CD8-positive, alpha-beta memory T cell (primary cell): ENCODE measurements around the gene RSPRY1. TPM values are rescaled to one million over a fixed set of nuclear protein-coding genes. Genes with fewer than 3 reads are reported as not detected.

ENCODE experiments used
- CTCF ChIA-PET: fragments of 350-600 bp; sonication (Branson Sonifier 250); formaldehyde crosslinking; loops from one replicate; lab custom pipeline; 2021; ENCODE audit warnings: antibody characterized with exemption; lab: Charles Lee
- POLR2A ChIA-PET: fragments of 350-600 bp; sonication (Branson Sonifier 250); formaldehyde crosslinking; loops from one replicate; lab custom pipeline; 2021; ENCODE audit warnings: antibody characterized with exemption; lab: Charles Lee
- DNase-seq, 5 donors: peaks; one replicate each; pipeline versions ENCODE4 v3.0.0 to v3.0.0-alpha.2; 2020 to 2022; ENCODE audit warnings: mixed read lengths in 1 of 5
- H3K27ac ChIP-seq: one replicate; pipeline ENCODE4 v1.7.0; 2013; ENCODE audit warnings: low read depth, mild to moderate bottlenecking, low read length, moderate library complexity
- H3K27me3 ChIP-seq: 2 replicates; pipeline ENCODE4 v1.7.0; 2013; ENCODE audit warnings: low read length, mild to moderate bottlenecking; ENCODE audit not compliant: insufficient read depth, poor library complexity, severe bottlenecking
- H3K36me3 ChIP-seq: 2 replicates; pipeline ENCODE4 v1.7.0; 2013; ENCODE audit warnings: mild to moderate bottlenecking, low read length, moderate library complexity; ENCODE audit not compliant: insufficient read depth
- H3K4me1 ChIP-seq: 2 replicates; pipeline ENCODE4 v1.7.0; 2013; ENCODE audit warnings: mild to moderate bottlenecking, low read length, moderate library complexity; ENCODE audit not compliant: insufficient read depth
- H3K4me3 ChIP-seq: 2 replicates; pipeline ENCODE4 v1.7.0; 2013; ENCODE audit warnings: mild to moderate bottlenecking, low read length
- H3K9me3 ChIP-seq: 2 replicates; pipeline ENCODE4 v1.7.0; 2013; ENCODE audit warnings: mild to moderate bottlenecking, low read length
- H3K27ac Mint-ChIP-seq, 8 donors: one replicate each; pipeline ENCODE4 v1.8.0; 2020 to 2021; ENCODE audit warnings: mixed read lengths in 8 of 8, mild to moderate bottlenecking in 6 of 8, inconsistent platforms in 3 of 8, moderate library complexity in 3 of 8
- H3K27me3 Mint-ChIP-seq, 2 donors: one replicate each; pipeline ENCODE4 v1.8.0; 2020 to 2021; ENCODE audit warnings: mixed read lengths in 2 of 2, mild to moderate bottlenecking in 1 of 2, moderate library complexity in 1 of 2
- H3K36me3 Mint-ChIP-seq, 3 donors: one replicate each; pipeline ENCODE4 v1.8.0; 2020 to 2021; ENCODE audit warnings: mixed read lengths in 3 of 3, inconsistent platforms in 1 of 3, mild to moderate bottlenecking in 1 of 3
- H3K4me1 Mint-ChIP-seq, 3 donors: one replicate each; pipeline ENCODE4 v1.8.0; 2020 to 2021; ENCODE audit warnings: mixed read lengths in 3 of 3, inconsistent platforms in 1 of 3, mild to moderate bottlenecking in 1 of 3
- H3K4me3 Mint-ChIP-seq, 7 donors: one replicate each; pipeline ENCODE4 v1.8.0; 2020 to 2021; ENCODE audit warnings: mixed read lengths in 7 of 7, mild to moderate bottlenecking in 6 of 7, moderate library complexity in 4 of 7, inconsistent platforms in 2 of 7
- H3K9me3 Mint-ChIP-seq, 5 donors: one replicate each; pipeline ENCODE4 v1.8.0; 2020 to 2022; ENCODE audit warnings: mixed read lengths in 5 of 5, mild to moderate bottlenecking in 3 of 5, moderate library complexity in 2 of 5, inconsistent platforms in 1 of 5
- polyA plus RNA-seq: library from polyadenylated mRNA; unstranded; fragments of 300-500 nt; fragmentation: Illumina TruSeq; gene quantifications from one replicate; pipeline ENCODE4 v1.2.3, GENCODE V29; 2021
- total RNA-seq, 2 experiments: library from RNA; stranded (reverse); gene quantifications; one replicate each; pipeline ENCODE4 v1.2.3, GENCODE V29; 2021

The RSPRY1 gene
- total and polyA plus RNA-seq, 3 experiments from 2014 or later = 33.3 to 41.0 (median 36.6) TPM

DNA sequence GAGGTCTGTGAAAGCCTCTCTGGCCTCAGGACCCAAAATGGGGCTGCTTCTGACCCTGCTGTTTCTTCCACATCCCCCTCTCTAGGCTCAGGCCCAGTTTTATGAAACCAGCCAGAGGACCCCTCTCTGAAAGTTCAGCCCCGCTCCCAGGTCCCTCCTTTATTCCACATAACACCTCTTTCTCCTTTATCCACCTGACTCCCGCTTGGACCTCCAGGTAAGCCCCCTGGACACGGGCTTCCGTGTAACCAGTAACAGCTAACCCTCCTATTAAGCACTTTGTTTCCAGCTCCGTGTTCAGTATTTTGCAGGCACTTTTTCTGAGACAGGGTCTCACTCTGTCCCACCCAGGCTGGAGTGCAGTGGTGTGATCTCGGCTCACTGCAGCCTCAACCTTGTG is 37.6 kb upstream of the RSPRY1 start:
- peaks cover 13% of the 10 kb centered on the region for H3K4me1 ChIP-seq

DNA sequence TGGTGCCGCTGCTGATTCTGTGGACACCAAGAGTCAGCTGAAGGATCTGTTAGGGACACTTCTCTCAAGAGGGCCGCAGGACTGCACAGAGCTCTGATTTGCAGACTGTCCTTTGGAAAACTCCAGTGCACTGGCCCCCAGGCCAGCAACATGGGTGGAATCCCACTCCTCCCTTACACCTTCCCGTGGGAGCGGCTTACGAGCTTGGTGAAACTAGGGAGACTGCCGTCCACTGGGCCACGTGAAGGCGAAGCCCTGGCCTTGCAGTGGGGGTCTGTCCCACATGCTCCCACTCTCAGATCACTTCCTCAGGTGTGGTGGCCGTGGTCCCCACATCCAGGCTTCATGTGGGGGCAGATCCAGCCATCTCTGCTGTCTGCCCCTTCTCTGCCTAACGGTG is 36.7 kb upstream of the RSPRY1 start:
- ChIA-PET CTCF (no interaction called here), POLR2A (no interaction called here)
- peak overlapping the region in 2 of 8 donors; percentile 23 to 50 for H3K27ac Mint-ChIP-seq

More for the DNA sequence above, 37.6 kb upstream of the RSPRY1 start:
- no peaks in the 10 kb centered on the region for H3K27me3 Mint-ChIP-seq
- no peak for DNase-seq
- H3K9me3 Mint-ChIP-seq = no peaks in the 10 kb centered on the region
- no peak overlapping the region for H3K4me3 Mint-ChIP-seq
- no peak overlapping the region for H3K27ac ChIP-seq
- H3K27ac Mint-ChIP-seq = peak overlapping the region in 6 of 8 donors; percentile 23 to 94 (median 66)
- no peak overlapping the region for H3K4me3 ChIP-seq
- no peaks in the 10 kb centered on the region for H3K27me3 ChIP-seq
- H3K36me3 ChIP-seq = peaks cover 7% of the 10 kb centered on the region
- no peaks in the 10 kb centered on the region for H3K9me3 ChIP-seq
- peaks cover 4 to 54% (median 7%) of the 10 kb centered on the region in 3 donors for H3K36me3 Mint-ChIP-seq
- peaks cover 0 to 15% (median 12%) of the 10 kb centered on the region in 3 donors for H3K4me1 Mint-ChIP-seq
- ChIA-PET CTCF (no interaction called here), POLR2A (no interaction called here)

GRCh38 chr16:57150682-57151330 is 35.3 kb upstream of the RSPRY1 start:
- peaks cover 9 to 71% (median 13%) of the 10 kb centered on the region in 3 donors for H3K36me3 Mint-ChIP-seq
- no peak for DNase-seq
- H3K27ac Mint-ChIP-seq = peak overlapping the region in 6 of 8 donors; percentile 46 to 89 (median 60)

More for the DNA sequence above, 36.7 kb upstream of the RSPRY1 start:
- Mint-ChIP-seq H3K9me3 (no peaks in the 10 kb centered on the region), H3K36me3 (peaks cover 9 to 63% (median 13%) of the 10 kb centered on the region in 3 donors), H3K27me3 (no peaks in the 10 kb centered on the region), H3K4me3 (no peak overlapping the region), H3K4me1 (peaks cover 0 to 15% (median 12%) of the 10 kb centered on the region in 3 donors)
- no peaks in the 10 kb centered on the region for H3K27me3 ChIP-seq
- peaks cover 16% of the 10 kb centered on the region for H3K36me3 ChIP-seq
- H3K9me3 ChIP-seq = no peaks in the 10 kb centered on the region
- no peak overlapping the region for H3K27ac ChIP-seq
- H3K4me1 ChIP-seq = peaks cover 4% of the 10 kb centered on the region
- H3K4me3 ChIP-seq = no peak overlapping the region
- DNase-seq = no peak

DNA sequence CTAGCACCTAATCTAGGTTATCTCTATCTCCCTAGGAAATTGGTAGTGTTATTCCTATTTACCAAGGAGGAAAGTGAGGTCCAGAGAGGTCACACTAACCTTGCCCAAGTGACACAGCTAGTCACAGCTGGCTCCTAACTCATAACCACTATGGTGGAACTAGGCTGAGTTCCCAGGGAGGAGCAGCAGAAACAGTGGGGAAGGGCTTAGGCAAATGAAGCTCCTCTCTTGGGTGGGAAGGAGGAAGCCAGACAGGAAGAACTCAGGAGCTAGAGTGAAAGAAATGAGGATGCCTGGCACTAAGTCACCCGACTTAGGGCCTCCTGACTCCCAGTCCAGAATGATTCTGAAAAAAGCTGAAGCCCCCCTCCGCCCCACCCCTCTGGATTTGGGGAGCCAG is 34.8 kb upstream of the RSPRY1 start:
- DNase-seq = no peak
- no peaks in the 10 kb centered on the region for H3K27me3 ChIP-seq
- no peak overlapping the region for H3K4me3 ChIP-seq
- peaks cover 20% of the 10 kb centered on the region for H3K36me3 ChIP-seq
- H3K27ac ChIP-seq = no peak overlapping the region
- Mint-ChIP-seq H3K4me1 (peaks cover 0 to 20% (median 10%) of the 10 kb centered on the region in 3 donors), H3K27me3 (no peaks in the 10 kb centered on the region), H3K27ac (peak overlapping the region in 4 of 8 donors; percentile 5 to 64 (median 55)), H3K36me3 (peaks cover 9 to 76% (median 13%) of the 10 kb centered on the region in 3 donors), H3K9me3 (no peaks in the 10 kb centered on the region), H3K4me3 (no peak overlapping the region)
- no peaks in the 10 kb centered on the region for H3K9me3 ChIP-seq
- POLR2A ChIA-PET = no interaction called here
- H3K4me1 ChIP-seq = peaks cover 8% of the 10 kb centered on the region
- CTCF ChIA-PET = interaction anchor here (1.0 to 2.5 kb wide), 2 partner anchors 58 to 67 kb away, joined by 3 to 9 read pairs; partner anchors contain the start of gene CPNE2

More at GRCh38 chr16:57150682-57151330, 35.3 kb upstream of the RSPRY1 start:
- POLR2A ChIA-PET = no interaction called here
- H3K4me3 ChIP-seq = no peak overlapping the region
- Mint-ChIP-seq H3K9me3 (no peaks in the 10 kb centered on the region), H3K4me1 (peaks cover 0 to 15% (median 10%) of the 10 kb centered on the region in 3 donors), H3K27me3 (no peaks in the 10 kb centered on the region), H3K4me3 (no peak overlapping the region)
- H3K27ac ChIP-seq = no peak overlapping the region
- no peaks in the 10 kb centered on the region for H3K27me3 ChIP-seq
- CTCF ChIA-PET = interaction anchor here (2.5 kb wide), 1 partner anchor 58 kb away, joined by 9 read pairs; the partner anchor contains the start of gene CPNE2
- H3K36me3 ChIP-seq = peaks cover 16% of the 10 kb centered on the region
- no peaks in the 10 kb centered on the region for H3K9me3 ChIP-seq
- H3K4me1 ChIP-seq = peaks cover 2% of the 10 kb centered on the region

DNA sequence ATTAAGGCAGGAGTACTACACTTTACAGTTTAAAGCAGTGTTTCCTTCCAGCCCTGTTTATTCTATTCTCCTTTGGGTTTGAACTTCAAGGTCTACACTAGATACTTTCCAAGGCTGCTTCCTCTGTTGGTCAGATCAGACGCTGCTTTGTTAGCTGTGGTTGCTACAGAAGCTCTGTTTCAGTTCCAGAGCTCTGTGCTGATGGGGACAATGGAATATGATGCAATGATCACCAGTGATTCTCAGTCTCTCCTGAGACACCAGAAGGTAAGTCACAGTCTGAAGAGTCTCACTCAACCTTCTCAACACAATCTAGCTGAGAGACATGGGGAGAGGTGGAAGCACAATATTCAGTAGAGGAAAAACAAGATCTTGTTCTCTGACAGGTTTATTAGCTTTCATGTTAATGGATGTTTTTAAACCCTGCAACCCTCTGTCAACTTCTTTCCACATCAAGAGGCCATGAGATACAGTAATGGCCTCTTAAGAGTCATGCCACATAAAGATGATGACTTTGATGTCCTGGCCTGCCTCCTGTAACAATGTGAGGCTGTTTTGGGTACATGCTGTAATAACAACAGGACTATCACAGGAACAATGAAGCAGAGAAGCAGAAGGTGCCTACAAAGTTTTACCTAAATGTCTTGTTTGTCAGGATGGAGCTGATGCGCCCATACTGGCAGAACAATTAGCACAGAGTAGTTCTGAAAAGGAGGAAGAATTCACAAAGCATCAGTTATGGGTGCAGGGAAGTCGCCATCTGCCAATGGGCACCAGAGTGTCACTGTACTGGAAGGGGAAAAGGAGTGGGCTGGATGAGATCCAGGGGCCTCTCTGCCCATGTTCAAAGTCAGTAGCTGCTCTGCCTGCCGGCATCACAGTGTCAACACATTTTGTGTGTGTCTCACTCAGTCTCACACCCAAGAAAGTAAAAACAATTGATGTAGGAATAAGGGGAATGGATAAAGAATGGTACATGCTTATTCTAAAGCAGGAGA is 33.7 kb upstream of the RSPRY1 start:
- H3K27ac ChIP-seq = no peak overlapping the region
- Mint-ChIP-seq H3K36me3 (peaks cover 9 to 78% (median 16%) of the 10 kb centered on the region in 3 donors), H3K4me1 (peaks cover 0 to 23% (median 12%) of the 10 kb centered on the region in 3 donors), H3K4me3 (no peak overlapping the region), H3K27ac (peak overlapping the region in 3 of 8 donors; percentile 64 to 82 (median 72)), H3K9me3 (no peaks in the 10 kb centered on the region), H3K27me3 (no peaks in the 10 kb centered on the region)
- DNase-seq = no peak
- H3K36me3 ChIP-seq = peaks cover 22% of the 10 kb centered on the region
- no peak overlapping the region for H3K4me3 ChIP-seq
- H3K9me3 ChIP-seq = no peaks in the 10 kb centered on the region
- peaks cover 13% of the 10 kb centered on the region for H3K4me1 ChIP-seq
- no peaks in the 10 kb centered on the region for H3K27me3 ChIP-seq
- ChIA-PET CTCF (interaction anchor here (0.9 to 2.5 kb wide), 3 partner anchors 60 to 68 kb away, joined by 3 to 9 read pairs (median 3); partner anchors contain the start of gene CPNE2), POLR2A (no interaction called here)

DNA sequence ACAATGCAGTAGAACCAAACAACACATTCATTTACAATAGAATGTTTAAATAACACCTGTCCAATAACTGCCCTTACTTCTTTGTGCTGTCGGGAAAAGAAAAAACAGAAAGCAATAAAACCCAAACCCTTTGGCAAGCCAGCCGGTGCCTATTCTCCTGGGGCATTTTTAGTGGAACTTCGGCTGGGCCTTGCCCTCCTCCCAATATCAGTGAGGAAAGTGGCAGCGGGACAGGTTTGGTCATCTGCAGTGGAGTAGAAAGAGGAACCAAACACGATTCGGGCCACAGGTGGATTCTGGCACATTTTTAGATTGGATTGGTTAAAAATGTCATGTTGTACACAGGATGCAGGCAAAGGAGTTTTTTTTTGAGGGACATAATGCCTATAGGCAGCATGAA is 32.3 kb upstream of the RSPRY1 start:
- Mint-ChIP-seq H3K9me3 (no peaks in the 10 kb centered on the region), H3K36me3 (peaks cover 9 to 76% (median 19%) of the 10 kb centered on the region in 3 donors), H3K27me3 (no peaks in the 10 kb centered on the region), H3K27ac (peak overlapping the region in 2 of 8 donors; percentile 50 to 52), H3K4me3 (no peak overlapping the region), H3K4me1 (peaks cover 1 to 16% (median 9%) of the 10 kb centered on the region in 3 donors)
- no peak overlapping the region for H3K4me3 ChIP-seq
- H3K36me3 ChIP-seq = peaks cover 22% of the 10 kb centered on the region
- H3K9me3 ChIP-seq = no peaks in the 10 kb centered on the region
- CTCF ChIA-PET = interaction anchor here (0.9 kb wide), 1 partner anchor 61 kb away, joined by 3 read pairs; the partner anchor contains the start of gene CPNE2
- H3K27me3 ChIP-seq = no peaks in the 10 kb centered on the region
- no peak for DNase-seq
- no peak overlapping the region for H3K27ac ChIP-seq
- POLR2A ChIA-PET = no interaction called here
- H3K4me1 ChIP-seq = peaks cover 13% of the 10 kb centered on the region

DNA sequence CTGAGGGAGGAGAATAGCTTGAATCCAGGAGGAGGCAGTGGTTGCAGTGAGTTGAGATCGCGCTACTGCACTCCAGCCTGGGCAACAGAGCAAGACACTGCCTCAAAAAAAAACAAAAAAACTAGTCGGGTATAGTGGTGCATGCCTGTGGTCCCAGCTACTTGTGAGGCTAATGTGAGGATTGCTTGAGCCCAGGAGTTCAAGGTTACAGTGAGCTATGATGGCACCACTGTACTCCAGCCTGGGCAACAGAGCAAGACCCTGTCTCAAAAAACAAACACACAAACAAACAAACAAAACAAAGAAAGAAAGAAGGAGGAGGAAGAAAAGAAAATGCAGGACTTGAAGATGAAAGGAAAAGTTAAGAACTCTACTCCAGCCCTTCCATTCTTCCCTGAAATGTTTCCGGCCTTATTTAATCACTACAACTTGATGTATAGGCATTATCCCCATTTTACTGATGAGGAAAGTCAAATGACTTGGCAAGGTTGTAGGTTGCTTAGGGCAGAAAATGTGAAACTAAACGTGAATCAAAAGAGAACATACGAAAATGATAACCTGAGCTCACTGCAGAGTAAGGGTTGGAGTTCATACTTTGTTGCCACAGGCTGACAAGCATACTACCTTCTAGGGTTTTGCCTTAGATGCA is 30.3 kb upstream of the RSPRY1 start:
- Histone ChIP-seq H3K27me3 (no peaks in the 10 kb centered on the region), H3K4me1 (peaks cover 13% of the 10 kb centered on the region), H3K4me3 (no peak overlapping the region), H3K36me3 (peaks cover 26% of the 10 kb centered on the region), H3K9me3 (no peaks in the 10 kb centered on the region), H3K27ac (no peak overlapping the region)
- H3K4me3 Mint-ChIP-seq = no peak overlapping the region
- peaks cover 9 to 85% (median 31%) of the 10 kb centered on the region in 3 donors for H3K36me3 Mint-ChIP-seq
- ChIA-PET POLR2A (no interaction called here), CTCF (interaction anchor here (1.2 kb wide), 1 partner anchor 62 kb away, joined by 3 read pairs; no protein-coding TSS in a partner anchor)
- DNase-seq = no peak
- peak overlapping the region in 2 of 8 donors; percentile 40 to 75 for H3K27ac Mint-ChIP-seq
- H3K4me1 Mint-ChIP-seq = peaks cover 3 to 16% (median 9%) of the 10 kb centered on the region in 3 donors
- no peaks in the 10 kb centered on the region for H3K9me3 Mint-ChIP-seq
- H3K27me3 Mint-ChIP-seq = no peaks in the 10 kb centered on the region
